ENCODE data around the gene PPFIA3.

PPFIA3 gene

DNA sequence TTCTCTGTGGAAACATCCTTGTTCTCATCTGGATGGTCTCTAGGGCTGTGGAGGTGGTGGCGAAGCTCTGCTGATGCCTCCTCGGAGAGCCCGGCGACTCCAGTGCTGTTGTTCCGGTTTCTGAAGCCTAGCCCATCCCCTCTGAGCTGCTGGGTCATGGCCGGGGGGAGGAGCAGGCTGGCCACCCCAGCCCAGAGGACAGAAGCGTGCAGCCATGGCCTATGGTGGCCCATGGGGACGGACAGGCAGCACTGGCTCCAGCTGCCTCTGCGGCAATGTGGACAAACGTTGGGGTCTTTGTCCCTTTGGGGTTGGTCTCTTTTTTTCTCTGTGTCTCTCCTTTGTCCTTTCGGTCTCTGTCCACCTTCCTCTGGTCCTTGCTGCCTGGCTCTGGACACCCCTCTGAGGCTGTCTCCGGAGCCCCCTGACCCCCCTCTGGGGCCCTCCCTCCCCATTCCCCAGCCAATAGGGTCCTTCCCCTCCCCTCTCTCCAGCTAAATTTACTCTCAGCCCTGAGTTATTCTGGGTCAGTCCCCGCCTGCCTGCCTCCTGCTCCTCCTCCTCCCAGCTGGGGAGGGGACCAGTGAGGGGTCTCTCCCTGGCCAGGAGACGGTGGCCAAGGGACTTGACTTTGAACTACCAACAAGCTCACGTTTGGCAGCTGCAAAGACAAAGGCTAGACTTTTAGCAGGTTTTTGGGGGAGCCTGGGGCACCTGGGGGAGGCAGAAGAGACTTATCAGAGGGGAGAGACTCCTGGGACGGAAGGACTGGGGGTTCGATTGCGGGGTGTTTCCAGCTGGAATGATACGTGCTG is 35.9 kb downstream of the PPFIA3 start, which contains the start of gene HRC:
HRC (minus strand) TSS at position 392 of the 815 bp plus-strand sequence; CDS start at position 233, 159 bp downstream.
- Histone ChIP-seq H3K4me2 (ENCODE audit: low read depth, low read length, poor library complexity, severe bottlenecking) (no peak within 1 kb of the TSS), H4K20me1 (ENCODE audit: low read depth, low read length) (no peaks in the 10 kb centered on the region), H3K9me2 (replicated peaks; ENCODE audit: insufficient read depth, low read length) (no peaks in the 10 kb centered on the region), H3F3A (ENCODE audit: insufficient read depth) (no peaks in the 10 kb centered on the region), H3K36me3 (ENCODE audit: low read length) (no peaks in the 10 kb centered on the region), H3K27me3 (ENCODE audit: low read length) (no peaks in the 10 kb centered on the region), H3K27ac (ENCODE audit: low read depth, low read length) (no peak within 1 kb of the TSS), H2AFZ (ENCODE audit: low read depth, low read length, severe bottlenecking) (no peak within 1 kb of the TSS), H3K9me3 (ENCODE audit: insufficient read depth, low read length) (no peaks in the 10 kb centered on the region), H3K79me2 (ENCODE audit: insufficient read depth, low read length) (no peaks in the 10 kb centered on the region), H3K9ac (ENCODE audit: low read length) (no peak within 1 kb of the TSS), H3K4me3 (ENCODE audit: insufficient read depth, low read length, poor library complexity, severe bottlenecking) (no peak within 1 kb of the TSS)
- TF ChIP-seq, protein P1, sequence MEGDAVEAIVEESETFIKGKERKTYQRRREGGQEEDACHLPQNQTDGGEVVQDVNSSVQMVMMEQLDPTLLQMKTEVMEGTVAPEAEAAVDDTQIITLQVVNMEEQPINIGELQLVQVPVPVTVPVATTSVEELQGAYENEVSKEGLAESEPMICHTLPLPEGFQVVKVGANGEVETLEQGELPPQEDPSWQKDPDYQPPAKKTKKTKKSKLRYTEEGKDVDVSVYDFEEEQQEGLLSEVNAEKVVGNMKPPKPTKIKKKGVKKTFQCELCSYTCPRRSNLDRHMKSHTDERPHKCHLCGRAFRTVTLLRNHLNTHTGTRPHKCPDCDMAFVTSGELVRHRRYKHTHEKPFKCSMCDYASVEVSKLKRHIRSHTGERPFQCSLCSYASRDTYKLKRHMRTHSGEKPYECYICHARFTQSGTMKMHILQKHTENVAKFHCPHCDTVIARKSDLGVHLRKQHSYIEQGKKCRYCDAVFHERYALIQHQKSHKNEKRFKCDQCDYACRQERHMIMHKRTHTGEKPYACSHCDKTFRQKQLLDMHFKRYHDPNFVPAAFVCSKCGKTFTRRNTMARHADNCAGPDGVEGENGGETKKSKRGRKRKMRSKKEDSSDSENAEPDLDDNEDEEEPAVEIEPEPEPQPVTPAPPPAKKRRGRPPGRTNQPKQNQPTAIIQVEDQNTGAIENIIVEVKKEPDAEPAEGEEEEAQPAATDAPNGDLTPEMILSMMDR (IDR thresholded peaks at IDR 0.05; ENCODE audit: insufficient read depth, low read length, poor library complexity, severe bottlenecking): no peak

DNA sequence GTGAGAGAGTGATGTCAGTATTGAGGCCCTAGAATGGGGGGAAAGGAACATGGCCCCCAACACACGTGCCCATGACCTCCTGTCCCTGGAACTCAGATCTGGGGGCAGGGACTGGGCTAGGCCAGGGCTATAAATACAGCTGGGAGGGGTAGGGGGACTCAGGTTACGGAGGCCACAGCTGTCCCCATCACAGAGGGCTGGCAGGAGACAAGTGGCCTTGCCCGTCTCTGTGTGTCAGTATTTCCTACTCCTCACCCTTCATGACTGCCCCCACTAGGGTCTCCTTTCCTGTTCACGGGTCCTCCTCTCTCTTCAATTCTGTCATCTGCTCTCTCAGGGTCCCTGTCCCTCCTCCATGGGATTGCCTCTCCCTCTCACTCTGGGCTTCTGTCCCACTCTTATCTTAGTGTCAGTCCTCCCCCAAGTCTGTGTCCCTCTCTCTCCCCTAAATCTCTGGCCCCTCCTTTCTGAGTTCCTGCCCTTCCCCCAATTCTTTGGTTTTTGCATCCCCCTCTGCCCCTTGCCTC is 36.5 kb downstream of the PPFIA3 start:
- TF ChIP-seq, protein P1 (IDR thresholded peaks at IDR 0.05; ENCODE audit: insufficient read depth, low read length, poor library complexity, severe bottlenecking): no peak
- no peak for TF ChIP-seq EZH2phosphoT487 (conservative IDR thresholded peaks at IDR 0.05; ENCODE audit: low read length)
- no peaks in the 10 kb centered on the region for H3K9me2 ChIP-seq (replicated peaks; ENCODE audit: insufficient read depth, low read length)
- no peaks in the 10 kb centered on the region for H3K27me3 ChIP-seq (ENCODE audit: low read length)
- H3K9me3 ChIP-seq (ENCODE audit: insufficient read depth, low read length): no peaks in the 10 kb centered on the region
- H3F3A ChIP-seq (ENCODE audit: insufficient read depth): no peaks in the 10 kb centered on the region
- no peaks in the 10 kb centered on the region for H3K36me3 ChIP-seq (ENCODE audit: low read length)
- no peak overlapping the region for H3K4me3 ChIP-seq (ENCODE audit: insufficient read depth, low read length, poor library complexity, severe bottlenecking)
- no peak overlapping the region for H3K4me2 ChIP-seq (ENCODE audit: low read depth, low read length, poor library complexity, severe bottlenecking)
- H3K9ac ChIP-seq (ENCODE audit: low read length): no peak overlapping the region
- no peak overlapping the region for H3K27ac ChIP-seq (ENCODE audit: low read depth, low read length)
- no peaks in the 10 kb centered on the region for H3K79me2 ChIP-seq (ENCODE audit: insufficient read depth, low read length)
- no peaks in the 10 kb centered on the region for H4K20me1 ChIP-seq (ENCODE audit: low read depth, low read length)
- no peak overlapping the region for H2AFZ ChIP-seq (ENCODE audit: low read depth, low read length, severe bottlenecking)

DNA sequence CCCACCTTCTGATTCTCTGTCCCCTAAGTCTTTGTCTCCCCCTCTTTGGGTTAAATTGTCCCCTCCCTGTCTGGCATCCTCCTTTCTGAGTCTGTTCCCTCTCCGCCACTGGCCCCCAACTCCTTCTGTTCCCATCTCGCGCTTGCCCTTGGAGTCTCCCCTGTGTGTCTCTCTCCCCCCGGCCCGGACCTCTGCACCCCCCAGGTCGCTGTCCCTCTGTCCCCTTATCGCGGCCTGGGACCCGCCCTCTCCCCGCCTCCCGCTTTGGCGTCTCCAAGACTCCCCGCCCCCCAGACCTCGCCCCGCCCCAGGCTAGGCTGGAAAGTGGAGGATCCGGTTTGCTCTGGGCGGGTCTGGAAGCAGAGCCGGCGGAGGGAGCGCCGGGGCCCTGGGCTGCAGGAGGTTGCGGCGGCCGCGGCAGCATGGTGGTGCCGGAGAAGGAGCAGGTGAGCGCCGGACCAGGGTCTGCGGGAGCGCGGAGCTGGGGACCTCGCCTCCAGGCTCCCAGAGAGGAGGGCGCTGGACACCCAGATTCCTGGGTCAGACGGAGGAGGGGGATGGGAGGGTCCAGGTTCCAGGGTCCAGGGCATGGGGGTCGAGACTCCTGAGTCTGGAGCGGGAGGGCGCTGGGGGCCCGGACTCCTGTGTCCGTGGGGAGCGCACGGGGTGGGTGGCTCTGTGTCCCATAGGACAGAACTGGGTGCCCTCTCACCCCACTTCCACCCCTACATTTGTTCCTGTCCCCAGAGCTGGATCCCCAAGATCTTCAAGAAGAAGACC is 38.3 kb downstream of the PPFIA3 start, which contains the start of gene TRPM4:
TRPM4 (plus strand) TSS at position 348 of the 780 bp plus-strand sequence; CDS start at position 423, 75 bp downstream.
- Histone ChIP-seq H3K27ac (ENCODE audit: low read depth, low read length) (no peak within 1 kb of the TSS), H3K9ac (ENCODE audit: low read length) (no peak within 1 kb of the TSS), H3K27me3 (ENCODE audit: low read length) (no peaks in the 10 kb centered on the region), H3K4me2 (ENCODE audit: low read depth, low read length, poor library complexity, severe bottlenecking) (no peak within 1 kb of the TSS), H3K79me2 (ENCODE audit: insufficient read depth, low read length) (no peaks in the 10 kb centered on the region), H3K9me2 (replicated peaks; ENCODE audit: insufficient read depth, low read length) (no peaks in the 10 kb centered on the region), H3K4me3 (ENCODE audit: insufficient read depth, low read length, poor library complexity, severe bottlenecking) (no peak within 1 kb of the TSS), H3F3A (ENCODE audit: insufficient read depth) (no peaks in the 10 kb centered on the region), H2AFZ (ENCODE audit: low read depth, low read length, severe bottlenecking) (no peak within 1 kb of the TSS), H4K20me1 (ENCODE audit: low read depth, low read length) (no peaks in the 10 kb centered on the region), H3K9me3 (ENCODE audit: insufficient read depth, low read length) (no peaks in the 10 kb centered on the region), H3K36me3 (ENCODE audit: low read length) (no peaks in the 10 kb centered on the region)
- TF ChIP-seq EZH2phosphoT487 (conservative IDR thresholded peaks at IDR 0.05; ENCODE audit: low read length): no peak
- TF ChIP-seq, protein P1 (IDR thresholded peaks at IDR 0.05; ENCODE audit: insufficient read depth, low read length, poor library complexity, severe bottlenecking): no peak

Data from SU-DHL-6 (cell line).